GM10266 (cell line): Measurements from ENCODE around the gene CDK10.

ENCODE experiments used
- DNase-seq: peaks from one replicate; pipeline ENCODE4 v3.0.0; 2012; ENCODE audit errors: extremely low spot score
- TF ChIP-seq, protein P1 (sequence below): IDR thresholded peaks from 2 replicates; pipeline ENCODE4 v1.5.1; 2012; ENCODE audit warnings: mild to moderate bottlenecking, low read depth; ENCODE audit not compliant: control insufficient read depth, insufficient read depth; ENCODE audit errors: missing control alignments

Gene CDK10, protein sequence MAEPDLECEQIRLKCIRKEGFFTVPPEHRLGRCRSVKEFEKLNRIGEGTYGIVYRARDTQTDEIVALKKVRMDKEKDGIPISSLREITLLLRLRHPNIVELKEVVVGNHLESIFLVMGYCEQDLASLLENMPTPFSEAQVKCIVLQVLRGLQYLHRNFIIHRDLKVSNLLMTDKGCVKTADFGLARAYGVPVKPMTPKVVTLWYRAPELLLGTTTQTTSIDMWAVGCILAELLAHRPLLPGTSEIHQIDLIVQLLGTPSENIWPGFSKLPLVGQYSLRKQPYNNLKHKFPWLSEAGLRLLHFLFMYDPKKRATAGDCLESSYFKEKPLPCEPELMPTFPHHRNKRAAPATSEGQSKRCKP

DNA sequence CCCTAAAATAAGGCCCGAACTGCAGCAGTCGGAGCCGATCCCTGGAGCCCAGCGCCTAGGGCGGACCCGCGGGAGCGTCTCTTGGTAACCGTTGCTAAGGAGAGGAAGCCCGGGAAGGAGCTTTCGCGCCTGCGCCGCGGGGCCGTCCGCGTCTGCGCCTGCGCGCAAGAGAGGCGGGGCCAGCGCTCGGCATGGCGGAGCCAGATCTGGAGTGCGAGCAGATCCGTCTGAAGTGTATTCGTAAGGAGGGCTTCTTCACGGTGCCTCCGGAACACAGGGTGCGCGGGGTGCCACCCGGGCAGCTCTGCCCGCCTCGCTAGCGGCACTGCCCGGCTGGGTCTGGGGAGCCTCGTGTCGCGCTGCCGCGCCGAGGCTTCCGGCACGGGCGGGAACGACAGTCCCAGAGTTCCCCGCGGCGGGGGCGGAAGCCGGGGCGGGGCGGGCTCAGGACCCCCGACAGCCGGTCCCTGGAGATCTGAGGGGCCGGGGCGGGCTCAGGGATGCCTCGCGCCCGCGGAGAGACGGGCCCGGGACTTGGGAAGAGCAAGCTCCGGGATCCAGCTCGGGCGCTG is at the start of gene CDK10:
Gene CDK10 (plus strand): TSS at position 170 of the 572 bp plus-strand sequence. CDS start 22 bp downstream, at position 192.
- TF ChIP-seq, protein P1, sequence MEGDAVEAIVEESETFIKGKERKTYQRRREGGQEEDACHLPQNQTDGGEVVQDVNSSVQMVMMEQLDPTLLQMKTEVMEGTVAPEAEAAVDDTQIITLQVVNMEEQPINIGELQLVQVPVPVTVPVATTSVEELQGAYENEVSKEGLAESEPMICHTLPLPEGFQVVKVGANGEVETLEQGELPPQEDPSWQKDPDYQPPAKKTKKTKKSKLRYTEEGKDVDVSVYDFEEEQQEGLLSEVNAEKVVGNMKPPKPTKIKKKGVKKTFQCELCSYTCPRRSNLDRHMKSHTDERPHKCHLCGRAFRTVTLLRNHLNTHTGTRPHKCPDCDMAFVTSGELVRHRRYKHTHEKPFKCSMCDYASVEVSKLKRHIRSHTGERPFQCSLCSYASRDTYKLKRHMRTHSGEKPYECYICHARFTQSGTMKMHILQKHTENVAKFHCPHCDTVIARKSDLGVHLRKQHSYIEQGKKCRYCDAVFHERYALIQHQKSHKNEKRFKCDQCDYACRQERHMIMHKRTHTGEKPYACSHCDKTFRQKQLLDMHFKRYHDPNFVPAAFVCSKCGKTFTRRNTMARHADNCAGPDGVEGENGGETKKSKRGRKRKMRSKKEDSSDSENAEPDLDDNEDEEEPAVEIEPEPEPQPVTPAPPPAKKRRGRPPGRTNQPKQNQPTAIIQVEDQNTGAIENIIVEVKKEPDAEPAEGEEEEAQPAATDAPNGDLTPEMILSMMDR, result no peak
- peak; percentile 99 for DNase-seq

GRCh38 chr16:89637379-89637778 is 49.1 kb upstream of the CDK10 start:
- TF ChIP-seq, protein P1, result no peak
- no peak for DNase-seq

DNA sequence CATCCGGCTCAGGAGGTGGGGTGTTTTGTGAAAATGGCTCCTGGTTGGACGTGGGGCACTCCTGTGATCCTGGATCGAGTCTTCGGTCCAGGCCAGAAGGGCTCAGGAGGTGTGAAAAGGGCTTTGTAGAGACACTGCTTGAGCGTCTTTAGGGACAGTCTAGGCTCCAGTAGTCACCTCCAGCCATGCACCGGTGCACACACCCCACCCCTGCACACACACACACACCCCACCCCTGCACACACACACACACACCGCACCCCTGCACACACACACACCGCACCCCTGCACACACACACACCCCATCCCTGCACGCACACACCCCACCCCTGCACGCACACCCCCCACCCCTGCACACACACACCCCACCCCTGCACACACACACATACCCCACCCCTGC is 48.0 kb upstream of the CDK10 start:
- DNase-seq, result no peak
- TF ChIP-seq, protein P1, result no peak

- TF ChIP-seq, protein P1, result no peak
- DNase-seq, result no peak
Observed at GRCh38 chr16:89639385-89639784, 47.1 kb upstream of the CDK10 start.

- DNase-seq, result no peak
Observed at GRCh38 chr16:89641458-89642119, 44.9 kb upstream of the CDK10 start.

GRCh38 chr16:89642574-89642973 is 43.9 kb upstream of the CDK10 start:
- TF ChIP-seq, protein P1, result no peak
- no peak for DNase-seq

More at GRCh38 chr16:89641458-89642119, 44.9 kb upstream of the CDK10 start:
- TF ChIP-seq, protein P1, result no peak

- TF ChIP-seq, protein P1, result no peak
- no peak for DNase-seq
Observed at GRCh38 chr16:89643769-89644300, 42.7 kb upstream of the CDK10 start.
